Endodermal cell (in vitro differentiated cells): ENCODE results near the gene GLRA2. TPM values are rescaled to one million over a fixed set of nuclear protein-coding genes. Genes with fewer than 3 reads are reported as not detected.

Experiments
- DNase-seq: peaks from one replicate; pipeline ENCODE4 v3.0.0-alpha.2; 2017
- H3K27ac ChIP-seq: 2 replicates; pipeline ENCODE4 v1.5.1; 2013; ENCODE audit warnings: mild to moderate bottlenecking, low read depth, low read length, moderate library complexity
- H3K27me3 ChIP-seq: 2 replicates; pipeline ENCODE4 v1.6.1; 2013; ENCODE audit warnings: mild to moderate bottlenecking, low read length, moderate library complexity; ENCODE audit not compliant: insufficient read depth, control insufficient read depth, poor library complexity, severe bottlenecking
- H3K36me3 ChIP-seq: 2 replicates; pipeline ENCODE4 v1.7.0; 2013; ENCODE audit warnings: mild to moderate bottlenecking, low read length, moderate library complexity; ENCODE audit not compliant: control insufficient read depth, insufficient read depth
- H3K4me1 ChIP-seq: one replicate; pipeline ENCODE4 v1.7.0; 2013; ENCODE audit warnings: low read length; ENCODE audit not compliant: control insufficient read depth, insufficient read depth
- H3K4me3 ChIP-seq: 2 replicates; pipeline ENCODE4 v1.5.1; 2013; ENCODE audit warnings: mild to moderate bottlenecking, low read length, moderate library complexity
- H3K9ac ChIP-seq: 2 replicates; pipeline ENCODE4 v1.6.1; 2013; ENCODE audit warnings: mild to moderate bottlenecking, low read length, moderate library complexity; ENCODE audit not compliant: poor library complexity, severe bottlenecking; ENCODE audit errors: extremely low read depth
- H3K9me3 ChIP-seq: 2 replicates; pipeline ENCODE4 v1.6.1; 2013; ENCODE audit warnings: mild to moderate bottlenecking, low read length, moderate library complexity; ENCODE audit not compliant: control insufficient read depth
- H3K27ac Mint-ChIP-seq: 2 replicates; pipeline ENCODE4 v1.8.0; 2020; ENCODE audit warnings: mixed read lengths
- H3K27me3 Mint-ChIP-seq: 2 replicates; pipeline ENCODE4 v1.8.0; 2021; ENCODE audit warnings: mild to moderate bottlenecking, mixed read lengths; ENCODE audit not compliant: insufficient read depth
- H3K36me3 Mint-ChIP-seq: 2 replicates; pipeline ENCODE4 v1.8.0; 2020; ENCODE audit warnings: low read depth, mixed read lengths
- H3K4me1 Mint-ChIP-seq: 2 replicates; pipeline ENCODE4 v1.8.0; 2020; ENCODE audit warnings: mixed read lengths
- H3K4me3 Mint-ChIP-seq: 2 replicates; pipeline ENCODE4 v1.8.0; 2020; ENCODE audit warnings: mild to moderate bottlenecking, moderate library complexity, mixed read lengths
- H3K9me3 Mint-ChIP-seq: 2 replicates; pipeline ENCODE4 v1.8.0; 2020; ENCODE audit warnings: mild to moderate bottlenecking, mixed read lengths
- CTCF ChIP-seq: fragments of 200-600 bp; sonication (generic); conservative IDR thresholded peaks from 2 replicates; pipeline ENCODE4 v1.5.0; 2021; ENCODE audit warnings: antibody characterized with exemption, mild to moderate bottlenecking
- WGBS, 2 experiments: methylation state at CpG; one replicate each; pipeline versions ENCODE4 v1.1.5 to v1.1.7; 2013; ENCODE audit warnings: missing lambda C conversion rate in 2 of 2, mixed read lengths in 1 of 2; ENCODE audit not compliant: insufficient coverage in 1 of 2, insufficient read length in 1 of 2; 5-methylcytosine and 5-hydroxymethylcytosine counted together
- total RNA-seq, 2 donors: library from RNA; stranded (reverse); fragmentation: NEBNext Ultra II Directional in 1 of 2; extraction: Animal tissue kit (Norgen Biotek cat#: 25700) in 1 of 2; gene quantifications; 2 replicates in 1 of 2; 3 replicates in 1 of 2; pipeline ENCODE4 v1.2.1, GENCODE V29; 2021

The GLRA2 gene
- total RNA-seq, 2 donors from 2014 or later, result not detected

GRCh38 chrX:14504960-14505538 is 24.3 kb upstream of the GLRA2 start:
- no peak for TF ChIP-seq CTCF
- Mint-ChIP-seq H3K27ac (no peak overlapping the region), H3K27me3 (no peaks in the 10 kb centered on the region), H3K4me1 (no peaks in the 10 kb centered on the region), H3K4me3 (no peak overlapping the region), H3K9me3 (peaks cover 45% of the 10 kb centered on the region), H3K36me3 (no peaks in the 10 kb centered on the region)
- Histone ChIP-seq H3K4me1 (no peaks in the 10 kb centered on the region), H3K9ac (no peak overlapping the region), H3K4me3 (no peak overlapping the region), H3K27ac (no peak overlapping the region), H3K36me3 (no peaks in the 10 kb centered on the region), H3K27me3 (no peaks in the 10 kb centered on the region), H3K9me3 (no peaks in the 10 kb centered on the region)
- DNase-seq, result no peak
- 90 to 100% methylated on average over 1 of the region's 1 CpG for WGBS, 2 experiments

- Mint-ChIP-seq H3K27me3 (no peaks in the 10 kb centered on the region), H3K27ac (no peak overlapping the region), H3K4me1 (no peaks in the 10 kb centered on the region), H3K4me3 (no peak overlapping the region), H3K9me3 (peaks cover 51% of the 10 kb centered on the region), H3K36me3 (no peaks in the 10 kb centered on the region)
- WGBS, 2 experiments, result 89 to 100% methylated on average over 1 of the region's 1 CpG
- no peak overlapping the region for H3K27ac ChIP-seq
- no peak overlapping the region for H3K9ac ChIP-seq
- H3K4me1 ChIP-seq, result no peaks in the 10 kb centered on the region
- no peak overlapping the region for H3K4me3 ChIP-seq
- DNase-seq, result no peak
- H3K27me3 ChIP-seq, result no peaks in the 10 kb centered on the region
- H3K9me3 ChIP-seq, result no peaks in the 10 kb centered on the region
- no peaks in the 10 kb centered on the region for H3K36me3 ChIP-seq
- TF ChIP-seq CTCF, result no peak
These were observed 23.7 kb upstream of the GLRA2 start for GRCh38 chrX:14505648-14506047.

- H3K27ac Mint-ChIP-seq, result no peak overlapping the region
- TF ChIP-seq CTCF, result no peak
- peaks cover 43% of the 10 kb centered on the region for H3K9me3 Mint-ChIP-seq
- Histone ChIP-seq H3K9me3 (no peaks in the 10 kb centered on the region), H3K27me3 (no peaks in the 10 kb centered on the region), H3K27ac (no peak overlapping the region), H3K4me1 (no peaks in the 10 kb centered on the region), H3K4me3 (no peak overlapping the region), H3K36me3 (no peaks in the 10 kb centered on the region), H3K9ac (no peak overlapping the region)
- H3K27me3 Mint-ChIP-seq, result no peaks in the 10 kb centered on the region
- no peak for DNase-seq
- no peaks in the 10 kb centered on the region for H3K4me1 Mint-ChIP-seq
- no peaks in the 10 kb centered on the region for H3K36me3 Mint-ChIP-seq
- H3K4me3 Mint-ChIP-seq, result no peak overlapping the region
These were observed 22.5 kb upstream of the GLRA2 start for GRCh38 chrX:14506866-14507265.
